SK-MEL-5 (cell line): Measurements from ENCODE around the gene FAM240A. TPM values are rescaled to one million over a fixed set of nuclear protein-coding genes. Genes with fewer than 3 reads are reported as not detected.

ENCODE experiments used
- DNase-seq: peaks from one replicate; pipeline ENCODE4 v3.0.0-alpha.2; 2016; ENCODE audit warnings: low read depth, low spot score
- in situ Hi-C: cut with HindIII; loops from 2 replicates; pipeline ENCODE4 v1.10.0; 2016; ENCODE audit warnings: low sequenced_read_pairs, high pct_unique_total_duplicates, low pct_unique_long_range_greater_than_20kb
- total RNA-seq: library from RNA; depleted of rRNA; stranded (reverse); fragments of >200 nt; shearing (Covaris generic); gene quantifications from 2 replicates; pipeline ENCODE4 v1.2.3, GENCODE V29; 2014

The FAM240A gene
- total RNA-seq, 1 experiment from 2014 or later, result not detected

DNA sequence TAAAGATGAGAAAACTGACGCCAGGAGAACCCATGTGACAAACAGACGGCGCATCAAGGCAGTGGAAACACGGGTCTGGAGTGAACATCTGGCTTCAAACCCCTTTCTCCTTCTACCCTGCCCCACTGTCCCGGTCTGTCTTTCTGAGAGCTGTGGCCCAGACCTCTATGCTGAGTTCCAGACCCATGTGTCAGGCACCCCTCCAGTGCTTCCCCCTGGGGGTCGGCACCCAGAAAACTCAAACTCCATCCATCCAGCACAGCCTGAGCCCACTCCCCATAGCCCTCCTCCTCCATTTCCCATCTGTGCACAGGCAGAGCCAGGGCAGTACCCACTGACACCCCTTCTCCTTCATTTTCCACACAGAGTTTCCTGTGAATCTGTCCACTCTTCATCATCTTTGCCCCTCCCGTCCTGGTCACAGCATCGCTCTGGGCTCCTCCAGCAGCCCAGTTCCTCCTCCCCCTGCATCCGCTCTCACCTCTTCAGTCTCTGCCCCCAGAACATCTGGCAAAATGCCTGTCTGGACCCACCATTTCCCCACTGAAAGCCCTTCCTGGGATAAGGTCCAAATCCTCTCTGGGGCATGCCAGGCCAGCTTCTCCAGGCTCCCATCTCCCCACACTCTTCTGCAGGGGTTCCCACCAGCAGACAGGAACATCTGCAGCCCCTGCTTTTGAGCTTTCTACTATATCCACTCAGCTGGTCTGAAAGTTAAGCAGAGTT is 2.9 kb downstream of the FAM240A start:
- no peak for DNase-seq
- in situ Hi-C loops, result no loop called here

DNA sequence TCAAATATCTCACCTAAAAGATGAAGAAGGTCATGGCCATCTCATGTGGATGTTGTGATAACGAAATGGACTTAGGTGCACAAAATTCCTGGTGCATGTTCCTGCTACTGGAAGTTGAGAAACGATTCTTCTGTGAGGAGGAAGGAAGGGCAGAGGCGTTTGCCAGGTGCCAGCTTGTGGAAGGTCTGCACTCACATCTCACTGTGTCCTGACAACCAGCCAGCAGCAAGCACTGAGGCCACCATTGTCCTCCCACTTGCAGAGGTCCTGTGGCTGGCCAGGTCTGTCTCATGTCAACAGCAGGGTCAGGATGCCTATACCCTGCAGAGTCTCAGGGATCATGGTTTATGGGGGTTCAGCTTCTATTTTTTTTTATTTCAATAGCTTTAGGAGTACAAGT is 3.7 kb downstream of the FAM240A start:
- in situ Hi-C loops, result no loop called here
- DNase-seq, result no peak

DNA sequence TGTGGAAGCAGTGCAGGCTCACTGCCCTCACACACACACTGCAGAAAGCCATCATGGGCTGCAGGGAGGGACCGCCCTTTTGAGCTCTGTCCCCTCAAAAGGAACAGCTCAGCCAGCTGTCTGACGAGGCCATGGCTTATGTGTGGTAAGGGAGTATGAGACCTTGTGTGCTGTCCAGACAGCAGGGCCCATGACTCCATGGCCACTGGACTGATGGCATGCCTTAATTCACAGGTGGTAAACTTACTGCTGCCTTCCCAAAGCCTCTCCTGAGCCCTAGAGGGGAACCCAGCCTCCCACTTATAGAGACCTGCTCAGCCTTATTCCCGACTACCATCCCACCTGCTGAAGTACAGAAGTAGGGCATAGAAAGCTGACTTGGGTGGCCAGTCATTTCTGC is 5.6 kb downstream of the FAM240A start:
- in situ Hi-C loops, result no loop called here

DNA sequence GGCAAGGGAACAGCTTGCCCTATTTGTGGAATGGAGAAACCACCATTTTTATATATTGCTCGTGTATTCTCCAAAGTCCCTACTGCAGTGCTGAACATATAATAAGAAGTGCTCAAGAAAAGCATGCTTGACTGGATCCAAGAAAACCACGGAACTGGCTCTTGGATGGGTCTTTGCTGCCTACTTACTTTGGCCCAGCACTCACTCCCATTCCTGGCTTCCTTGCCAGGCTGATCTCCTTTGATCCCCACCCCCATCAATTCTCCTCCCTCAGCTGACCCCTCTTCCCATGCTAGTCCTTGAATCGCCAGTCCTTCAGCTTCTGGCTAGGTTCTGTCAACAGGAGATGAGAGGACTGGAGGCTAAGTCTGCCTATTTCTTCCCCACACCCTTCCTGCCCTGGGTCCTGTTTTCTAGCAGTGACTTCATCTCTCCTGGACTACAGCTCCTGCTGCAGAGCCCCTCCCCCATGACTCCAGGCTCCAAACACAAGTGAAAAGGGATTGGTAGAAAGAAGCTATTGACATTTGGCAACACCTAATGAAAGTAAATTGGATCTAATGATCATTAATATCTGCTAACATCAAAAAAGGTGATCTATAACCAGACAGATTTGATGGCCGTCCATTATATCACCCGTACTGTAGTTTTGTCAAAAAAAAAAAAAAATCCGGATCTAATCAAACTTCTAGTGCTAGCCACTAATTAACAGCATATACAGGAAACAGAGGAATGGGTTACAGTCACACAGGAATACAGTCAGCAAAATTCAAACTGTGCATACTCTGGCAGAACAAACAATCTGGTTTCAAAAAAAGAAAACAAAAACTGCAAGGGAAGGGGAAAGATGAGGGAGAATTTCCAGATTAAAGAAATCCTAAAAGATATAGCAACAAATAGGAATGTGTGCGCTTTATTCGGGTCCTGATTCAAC is 7.8 kb downstream of the FAM240A start:
- in situ Hi-C loops, result no loop called here
- no peak for DNase-seq

More for the DNA sequence above, 5.6 kb downstream of the FAM240A start:
- no peak for DNase-seq

DNA sequence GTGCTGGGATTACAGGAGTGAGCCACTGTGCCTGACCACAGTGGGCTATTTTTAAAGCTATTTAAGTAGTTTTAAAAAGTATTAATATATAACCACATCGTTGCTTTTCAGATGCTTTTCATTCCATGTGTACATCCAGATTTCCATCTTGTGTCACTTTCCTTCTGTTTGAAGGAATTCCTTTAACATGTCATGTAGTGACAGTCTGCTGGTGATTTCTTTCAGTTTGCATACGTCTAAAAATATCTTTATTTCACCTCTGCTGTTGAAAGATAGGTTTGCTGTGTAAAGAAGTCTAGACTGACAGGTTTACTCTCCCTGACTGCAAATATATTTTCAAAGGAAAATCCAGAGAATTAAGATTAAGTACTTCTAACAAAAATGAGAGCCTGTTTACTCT is 12.2 kb downstream of the FAM240A start:
- no peak for DNase-seq
- in situ Hi-C loops, result no loop called here

DNA sequence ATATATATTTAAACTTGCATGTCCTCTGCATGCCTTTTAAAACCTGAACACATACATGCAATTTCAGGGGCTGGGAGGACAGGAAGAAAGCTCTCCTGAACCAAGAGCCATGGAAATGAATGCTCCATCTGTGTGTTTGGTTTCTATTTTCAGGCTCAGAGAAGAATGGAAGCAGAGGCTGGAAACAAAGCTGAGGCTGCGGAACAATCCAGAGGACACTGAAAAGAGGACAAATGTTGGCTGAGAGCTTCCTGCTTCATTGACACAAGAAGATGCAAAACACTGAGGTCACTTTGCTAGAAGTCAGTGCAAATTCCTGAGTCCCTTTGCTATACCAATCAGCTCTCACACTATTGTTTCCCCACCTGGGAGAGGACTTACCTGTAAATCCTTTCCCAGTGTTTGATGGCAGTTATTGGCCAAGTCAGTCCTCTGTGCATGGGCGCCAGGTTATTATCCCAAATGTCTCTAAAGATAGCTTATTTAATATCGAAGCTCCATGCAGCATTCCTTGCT is 12.7 kb downstream of the FAM240A start:
- DNase-seq, result no peak
- in situ Hi-C loops, result no loop called here

DNA sequence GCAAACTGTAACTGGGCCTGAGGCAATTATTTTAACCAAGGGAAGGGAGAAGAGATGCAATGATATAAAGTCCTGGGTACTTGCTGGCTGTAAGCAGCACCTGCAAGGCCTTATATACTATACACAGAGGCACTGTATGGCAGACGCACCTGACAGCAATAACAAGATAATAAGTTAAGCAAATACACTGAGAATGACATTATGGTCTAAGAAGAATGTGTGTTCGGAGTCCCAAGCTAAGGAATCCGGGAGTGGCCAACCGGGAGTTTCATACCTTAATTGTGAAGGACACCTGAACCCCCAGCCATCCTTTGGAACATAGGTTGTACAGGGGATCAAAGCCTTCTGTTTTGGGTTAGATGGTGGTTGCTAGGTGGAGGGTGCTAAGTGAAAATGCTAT is 13.7 kb downstream of the FAM240A start:
- no peak for DNase-seq
- in situ Hi-C loops, result no loop called here

DNA sequence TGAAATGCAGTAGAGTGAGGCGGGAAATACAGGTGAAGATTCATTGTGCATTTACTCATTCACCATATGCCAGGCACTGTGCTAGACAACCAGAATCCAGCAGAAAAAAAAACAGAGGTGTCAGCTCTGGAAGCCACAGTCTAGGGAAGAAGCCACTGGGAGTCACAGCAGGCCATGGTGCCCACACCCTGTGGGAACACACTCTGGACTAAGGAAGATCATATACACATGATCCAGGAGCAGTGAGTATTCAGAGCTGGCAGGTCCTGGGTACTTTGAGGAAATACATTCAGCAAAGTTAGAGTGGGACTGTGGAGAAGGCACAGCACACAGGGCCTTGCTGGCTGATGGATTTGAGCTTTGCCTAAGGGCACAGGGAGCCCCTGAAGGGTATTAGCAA is 14.8 kb downstream of the FAM240A start:
- in situ Hi-C loops, result no loop called here
- DNase-seq, result no peak

DNA sequence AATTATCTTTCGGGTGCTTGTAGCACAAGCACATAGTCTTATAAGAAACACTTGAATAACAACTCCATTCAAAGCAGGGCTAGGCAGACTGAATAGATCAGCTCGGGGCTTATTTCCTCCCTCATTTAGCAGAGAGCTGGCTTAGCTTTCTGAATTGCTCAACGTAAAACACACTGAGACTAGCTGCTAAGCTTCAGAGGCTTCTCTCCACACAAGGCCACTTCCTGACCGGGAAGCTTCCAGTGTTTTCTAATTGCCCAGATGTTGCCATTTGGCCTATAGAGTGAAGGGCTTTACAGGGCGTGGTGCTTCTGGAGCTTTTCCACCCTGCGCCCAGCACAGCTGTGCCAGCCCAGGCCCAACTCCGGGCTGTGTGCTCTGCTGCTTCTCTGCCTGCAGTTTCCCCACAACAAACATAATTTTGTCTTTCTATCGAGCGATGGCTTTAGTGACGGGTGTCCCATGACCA is 16.6 kb downstream of the FAM240A start:
- DNase-seq, result no peak
- in situ Hi-C loops, result no loop called here

DNA sequence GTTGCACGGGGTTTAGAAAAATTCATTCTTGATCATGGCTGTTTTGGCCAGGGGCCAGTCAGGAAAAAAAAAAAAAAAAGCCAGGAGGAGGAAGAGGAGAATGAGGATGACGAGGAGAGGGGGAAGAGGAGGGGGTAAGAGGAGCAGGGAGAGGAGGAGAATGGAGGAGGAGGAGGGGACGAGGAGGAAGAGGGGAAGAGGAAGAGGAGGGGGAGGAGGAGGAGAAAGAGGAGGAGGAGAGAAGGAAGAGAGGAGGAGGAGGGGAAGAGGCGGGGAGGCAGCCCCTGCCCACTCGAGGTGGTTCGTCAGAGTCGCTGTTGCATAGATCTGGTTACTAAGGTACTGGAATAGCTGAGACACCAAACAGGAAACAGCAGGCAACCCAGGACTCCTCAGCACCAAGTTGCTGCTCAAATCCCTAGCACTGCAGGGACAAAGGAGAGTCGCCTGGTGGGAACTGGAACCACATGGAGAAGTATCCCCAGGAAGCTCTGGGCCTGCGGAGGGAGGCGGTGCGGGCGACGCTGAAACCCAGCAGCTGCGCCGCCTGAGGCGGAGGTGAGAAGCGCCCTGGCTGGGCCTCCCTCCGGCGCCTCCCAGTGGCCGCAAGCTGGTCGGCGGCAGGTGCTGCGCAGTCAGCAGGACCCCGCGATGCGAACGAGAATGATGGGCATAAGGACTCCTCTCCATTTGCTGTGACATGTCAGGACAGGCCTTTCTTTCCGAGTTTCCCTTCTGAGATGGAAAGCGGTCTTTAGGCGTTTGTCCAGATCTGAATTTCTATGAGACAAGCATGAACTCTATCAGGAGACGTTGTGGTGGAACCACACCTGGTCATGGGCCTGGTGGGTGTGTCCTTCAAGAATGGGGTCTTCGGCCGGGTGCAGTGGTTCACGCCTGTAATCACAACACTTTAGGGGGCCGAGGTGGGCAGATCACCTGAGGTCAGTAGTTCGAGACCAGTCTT is 17.5 kb downstream of the FAM240A start:
- in situ Hi-C loops, result no loop called here

DNA sequence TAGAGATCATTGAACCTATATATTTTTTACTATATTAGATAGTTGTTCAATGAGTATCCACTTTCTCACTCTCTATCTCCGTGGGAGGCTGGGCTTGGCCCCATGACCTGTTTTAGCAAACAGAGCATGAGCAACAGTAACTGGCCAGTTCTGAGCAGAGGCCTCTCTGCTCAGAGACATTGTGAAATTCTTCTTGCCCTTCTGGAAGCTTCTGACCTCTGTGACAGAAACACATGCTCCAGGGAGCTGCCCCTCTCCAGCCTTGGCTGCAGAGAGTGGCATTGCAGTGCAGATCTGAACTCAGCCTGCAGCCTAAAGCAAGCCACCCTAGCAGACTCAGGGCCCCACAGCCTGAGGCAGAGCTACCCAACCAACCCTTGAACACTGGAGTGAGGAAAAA is 20.5 kb downstream of the FAM240A start:
- DNase-seq, result no peak
- in situ Hi-C loops, result no loop called here

More for the DNA sequence above, 17.5 kb downstream of the FAM240A start:
- DNase-seq, result peak; percentile 75

DNA sequence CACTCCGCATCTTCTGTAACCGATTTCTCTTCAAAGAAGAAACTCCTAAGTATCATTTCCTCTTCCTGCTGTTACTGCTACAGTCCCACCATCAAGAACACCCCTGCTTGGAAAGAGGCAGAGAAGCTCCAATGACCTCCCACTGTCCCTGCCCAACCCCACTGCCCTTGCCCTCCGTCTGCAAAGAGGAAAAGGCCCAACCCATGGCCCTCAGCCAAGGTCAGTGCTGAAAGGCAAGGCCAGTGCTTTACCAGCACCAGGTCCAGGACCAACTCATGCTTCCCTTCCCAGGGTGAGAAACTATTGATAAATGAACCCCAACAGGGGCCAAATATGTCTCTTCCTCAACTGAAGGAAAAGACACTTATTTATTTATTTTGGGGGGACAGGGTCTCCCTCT is 22.5 kb downstream of the FAM240A start:
- no peak for DNase-seq
- in situ Hi-C loops, result no loop called here

DNA sequence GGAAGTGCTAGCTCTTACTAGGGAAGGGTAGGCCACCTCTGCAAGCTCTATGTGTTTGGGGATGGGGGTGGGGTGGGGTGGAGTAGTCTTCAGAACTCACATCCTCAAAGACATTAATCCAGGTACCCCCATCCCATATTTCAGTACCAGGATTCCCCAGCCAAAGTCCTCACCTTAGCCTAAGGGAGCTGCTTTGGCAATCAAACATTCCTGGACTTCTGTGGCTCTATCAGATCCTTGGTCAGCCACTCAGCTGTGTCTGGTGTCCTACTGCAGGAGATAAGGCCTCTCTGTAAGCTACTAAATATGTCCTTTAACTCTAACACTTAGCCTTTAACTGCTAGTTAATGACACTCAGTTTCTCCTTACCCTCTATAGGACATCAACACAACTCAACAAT is 26.9 kb downstream of the FAM240A start:
- DNase-seq, result no peak
- in situ Hi-C loops, result no loop called here

DNA sequence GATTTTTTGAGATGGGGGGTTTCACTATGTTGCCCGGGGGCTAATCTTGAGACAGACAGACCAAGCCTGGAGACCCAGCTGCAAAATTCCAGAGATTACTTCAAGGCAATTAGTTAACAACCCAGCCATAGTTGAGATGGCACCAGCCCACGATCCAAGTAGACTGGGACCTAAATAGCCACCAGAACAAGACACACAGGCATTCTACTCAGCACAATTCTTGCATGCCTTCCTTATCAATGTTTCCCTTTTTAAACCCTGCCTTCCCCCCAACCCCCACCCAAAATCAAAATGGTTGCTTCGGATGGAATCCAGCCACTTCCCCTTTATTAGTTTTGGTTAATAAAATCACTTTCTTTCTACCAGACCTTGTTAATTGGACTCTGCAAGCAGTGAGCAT is 28.6 kb downstream of the FAM240A start:
- DNase-seq, result no peak
- in situ Hi-C loops, result no loop called here

DNA sequence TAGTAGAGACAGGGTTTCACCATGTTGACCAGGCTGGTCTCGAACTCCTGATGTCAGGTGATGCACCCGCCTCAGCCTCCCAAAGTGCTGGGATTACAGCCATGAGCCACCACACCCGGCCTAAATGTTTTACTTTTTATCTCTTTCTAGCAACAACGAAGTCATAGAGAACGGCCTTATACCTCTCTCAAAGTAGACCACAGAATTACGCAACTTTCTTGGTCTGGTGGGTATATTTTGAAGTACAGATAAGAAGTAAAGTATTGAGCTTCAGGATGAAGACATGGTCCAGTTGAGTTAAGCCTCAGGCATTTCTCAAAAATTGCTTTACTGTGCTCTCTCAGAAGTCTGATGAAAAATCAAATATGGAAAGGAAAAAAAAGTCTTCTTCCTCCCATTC is 30.6 kb downstream of the FAM240A start:
- DNase-seq, result no peak
- in situ Hi-C loops, result no loop called here

DNA sequence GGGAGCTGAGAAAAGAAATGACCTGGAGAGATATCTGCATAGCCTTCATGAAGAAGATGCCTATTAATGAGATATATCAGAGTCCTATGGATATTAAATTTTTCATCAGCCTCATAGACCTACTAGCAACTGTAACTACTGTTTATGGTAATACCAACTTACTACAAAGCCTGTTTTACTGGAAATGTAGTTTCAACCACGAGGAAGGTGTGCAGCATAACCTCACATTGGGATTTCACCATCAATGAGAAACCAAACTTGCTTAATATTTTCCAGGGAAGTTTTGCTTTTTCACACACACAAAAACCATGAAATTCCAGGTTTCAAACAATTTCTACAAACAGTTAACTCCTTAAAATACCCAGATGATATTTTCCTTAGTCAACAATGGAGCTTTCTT is 31.4 kb downstream of the FAM240A start:
- in situ Hi-C loops, result no loop called here

DNA sequence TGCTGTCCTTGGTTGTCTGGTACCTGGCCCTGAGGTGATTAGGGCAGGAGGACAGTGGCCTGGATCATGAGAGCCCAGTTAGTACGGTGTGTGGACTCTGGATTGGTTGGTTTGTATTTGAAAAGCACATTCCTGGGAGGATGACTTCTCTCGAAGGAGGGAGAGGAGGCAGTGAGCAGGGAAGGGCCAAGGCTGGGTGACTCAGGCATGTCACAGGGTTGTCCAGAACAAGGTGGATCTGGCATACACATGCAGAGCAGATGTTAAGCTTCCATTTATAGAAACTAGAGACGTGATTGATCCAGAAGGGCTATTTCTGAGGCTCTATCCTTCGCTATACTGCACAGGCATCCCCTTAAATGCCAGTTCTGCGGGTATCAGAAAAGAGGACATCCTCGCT is 34.4 kb downstream of the FAM240A start:
- in situ Hi-C loops, result no loop called here
- DNase-seq, result no peak

More for the DNA sequence above, 31.4 kb downstream of the FAM240A start:
- no peak for DNase-seq
